ENCODE measurements around the gene ELL2. TPM values are rescaled to one million over a fixed set of nuclear protein-coding genes. Genes with fewer than 3 reads are reported as not detected.
A peak's percentile ranks its signal among the peaks of the same experiment; 100 is the strongest.
"Not testable (repeated sequence)": the region's sequence is repeated elsewhere in the genome, so short reads cannot be mapped to it uniquely, and the experiment has no call there.

Gene ELL2
- total RNA-seq, 1 experiment from 2014 or later = 39.9 TPM

DNA sequence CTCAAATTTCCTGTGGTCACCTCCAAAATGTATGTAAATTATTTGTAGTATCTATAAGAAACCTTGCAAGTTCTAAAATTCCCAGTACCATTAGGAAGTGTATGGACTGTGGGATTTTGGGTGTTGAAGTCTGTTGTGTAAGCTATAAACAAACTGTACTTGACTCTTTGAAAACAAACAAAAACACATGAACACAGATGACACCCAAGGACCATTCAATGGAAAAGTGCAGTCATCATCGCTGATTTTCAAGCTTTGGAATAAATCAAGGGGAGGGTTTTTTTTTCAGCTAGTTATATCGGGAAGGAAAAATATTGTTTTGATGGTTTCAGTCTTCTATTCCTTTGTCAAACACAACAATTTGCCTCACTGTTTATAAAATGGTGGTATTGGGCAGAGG, 49.6 kb downstream of the ELL2 start:
- no peak for DNase-seq (ENCODE audit: low read depth in 1 of 2, low spot score in 2 of 2)
- Histone ChIP-seq H3K4me3 (no peak overlapping the region), H3K9me3 (replicated peaks) (no peaks in the 10 kb centered on the region), H3K27ac (no peak overlapping the region), H3K4me1 (replicated peaks) (peaks cover 5% of the 10 kb centered on the region; the same call in 1 of the 2 replicates), H3K36me3 (peaks cover 30% of the 10 kb centered on the region), H3K27me3 (replicated peaks) (no peaks in the 10 kb centered on the region)

DNA sequence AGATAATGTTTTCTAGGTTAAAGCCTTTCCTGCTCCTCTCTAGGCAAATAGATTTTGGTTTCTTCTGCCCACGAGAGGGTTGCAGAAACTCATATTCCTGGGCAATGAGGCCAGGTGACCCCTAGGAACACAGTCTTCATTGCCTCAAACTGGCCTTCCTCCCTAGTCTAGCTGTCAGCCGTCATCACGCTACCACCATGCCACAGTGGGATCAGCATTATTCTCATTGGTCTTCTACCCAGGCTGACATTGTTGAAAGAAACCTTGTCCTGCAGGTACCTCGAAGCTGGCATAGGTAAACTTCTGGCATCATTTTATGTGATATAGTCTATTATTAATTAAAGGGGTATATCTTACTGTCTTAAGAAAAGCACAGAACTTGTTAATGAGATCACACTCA, 51.1 kb downstream of the ELL2 start:
- no peaks in the 10 kb centered on the region for H3K27me3 ChIP-seq (replicated peaks)
- no peak for DNase-seq (ENCODE audit: low read depth in 1 of 2, low spot score in 2 of 2)
- H3K9me3 ChIP-seq (replicated peaks) = no peaks in the 10 kb centered on the region
- H3K4me3 ChIP-seq = no peak overlapping the region
- H3K36me3 ChIP-seq = peaks cover 35% of the 10 kb centered on the region
- no peak overlapping the region for H3K27ac ChIP-seq
- H3K4me1 ChIP-seq (replicated peaks) = peaks cover 5% of the 10 kb centered on the region; the same call in 1 of the 2 replicates

DNA sequence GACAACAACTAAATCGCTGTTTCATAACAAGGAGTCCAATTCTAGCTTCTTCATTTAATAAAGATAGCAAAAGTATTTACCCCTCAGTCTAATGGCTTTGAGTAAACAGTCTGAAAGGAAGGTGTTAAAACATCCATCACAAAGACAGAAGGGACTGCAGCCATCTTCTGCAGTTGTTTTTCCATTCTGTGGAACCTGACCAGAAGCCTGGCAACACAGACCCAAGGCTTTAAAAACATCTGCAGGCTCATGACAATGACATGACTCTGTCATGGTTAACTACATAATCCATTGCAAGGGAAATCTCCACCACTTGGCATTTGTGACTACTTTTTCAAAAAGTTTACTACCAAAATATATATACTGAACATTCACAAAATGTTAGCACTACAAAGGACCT, 51.9 kb downstream of the ELL2 start:
- no peak for DNase-seq (ENCODE audit: low read depth in 1 of 2, low spot score in 2 of 2)
- no peaks in the 10 kb centered on the region for H3K9me3 ChIP-seq (replicated peaks)
- H3K4me1 ChIP-seq (replicated peaks) = peaks cover 5% of the 10 kb centered on the region; the same call in 1 of the 2 replicates
- no peak overlapping the region for H3K4me3 ChIP-seq
- H3K27me3 ChIP-seq (replicated peaks) = no peaks in the 10 kb centered on the region
- H3K27ac ChIP-seq = no peak overlapping the region
- peaks cover 33% of the 10 kb centered on the region for H3K36me3 ChIP-seq

DNA sequence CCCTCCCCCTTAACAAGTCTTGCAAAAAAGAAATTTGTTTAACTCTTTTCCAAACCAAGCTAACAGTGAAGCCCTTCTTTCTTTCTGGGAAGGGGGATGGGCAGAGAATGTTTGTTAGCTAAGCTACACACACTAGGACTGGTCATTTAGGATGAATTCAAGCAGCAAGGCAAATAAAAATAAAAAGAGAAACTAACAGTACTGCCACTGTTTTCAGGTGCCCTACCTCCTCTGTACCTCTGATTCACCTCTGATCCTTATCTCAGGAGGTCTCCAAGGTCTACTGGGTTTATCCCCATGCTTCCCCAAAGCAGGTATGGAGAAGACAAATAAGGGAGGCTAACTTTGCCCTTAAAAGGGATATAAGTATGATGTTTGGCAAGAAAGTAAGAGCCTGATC, 52.9 kb downstream of the ELL2 start:
- DNase-seq (ENCODE audit: low read depth in 1 of 2, low spot score in 2 of 2) = no peak
- Histone ChIP-seq H3K27me3 (replicated peaks) (no peaks in the 10 kb centered on the region), H3K36me3 (peaks cover 34% of the 10 kb centered on the region), H3K4me1 (replicated peaks) (peaks cover 5% of the 10 kb centered on the region; the same call in 1 of the 2 replicates), H3K27ac (no peak overlapping the region), H3K4me3 (no peak overlapping the region), H3K9me3 (replicated peaks) (no peaks in the 10 kb centered on the region)

DNA sequence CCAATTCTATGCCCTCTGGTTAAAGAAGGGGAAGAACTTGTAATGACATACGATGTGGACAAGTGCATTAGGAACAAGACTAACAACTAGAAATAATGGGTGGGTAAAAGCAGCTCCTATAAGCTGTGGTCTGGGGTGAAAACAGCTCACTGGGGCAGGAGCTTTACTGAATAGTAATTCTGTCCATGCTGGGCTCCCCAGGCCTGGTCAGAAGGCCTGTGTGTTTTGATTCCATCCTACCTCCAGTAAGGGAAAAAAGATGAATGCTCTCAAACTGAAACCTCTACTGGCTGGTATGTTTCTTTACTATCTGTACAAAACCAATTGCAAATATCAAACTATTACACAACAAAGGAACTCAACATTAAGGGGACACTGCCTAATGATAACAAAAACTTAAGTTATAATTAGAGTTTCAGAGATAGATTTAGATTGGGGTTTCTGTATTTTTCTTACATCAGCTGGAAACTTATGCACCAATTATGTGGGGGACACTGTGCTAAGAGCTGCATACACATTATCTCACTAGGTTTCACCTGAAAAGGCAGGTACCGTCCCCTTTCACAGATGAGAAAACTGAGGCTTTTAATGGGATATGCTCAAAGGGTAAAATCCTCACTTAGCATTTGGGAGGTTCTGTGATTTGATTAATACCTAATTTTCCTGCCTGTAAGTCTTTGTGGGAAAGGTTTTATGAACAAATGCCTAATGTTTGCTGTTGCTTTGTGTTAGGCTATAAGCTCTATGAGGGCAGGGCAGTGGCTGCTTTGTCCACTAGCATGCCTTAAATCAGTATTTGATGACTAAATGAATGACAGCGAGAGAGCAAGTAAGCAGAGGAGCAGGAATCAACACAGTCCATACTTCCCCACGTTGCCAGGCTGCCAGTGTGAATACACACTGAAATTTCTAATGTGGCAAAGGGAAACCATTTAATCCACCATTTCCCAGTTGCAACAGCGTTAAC, 53.6 kb downstream of the ELL2 start:
- Histone ChIP-seq H3K36me3 (peaks cover 38% of the 10 kb centered on the region), H3K27me3 (replicated peaks) (no peaks in the 10 kb centered on the region)
- DNase-seq (ENCODE audit: low read depth in 1 of 2, low spot score in 2 of 2) = no peak

DNA sequence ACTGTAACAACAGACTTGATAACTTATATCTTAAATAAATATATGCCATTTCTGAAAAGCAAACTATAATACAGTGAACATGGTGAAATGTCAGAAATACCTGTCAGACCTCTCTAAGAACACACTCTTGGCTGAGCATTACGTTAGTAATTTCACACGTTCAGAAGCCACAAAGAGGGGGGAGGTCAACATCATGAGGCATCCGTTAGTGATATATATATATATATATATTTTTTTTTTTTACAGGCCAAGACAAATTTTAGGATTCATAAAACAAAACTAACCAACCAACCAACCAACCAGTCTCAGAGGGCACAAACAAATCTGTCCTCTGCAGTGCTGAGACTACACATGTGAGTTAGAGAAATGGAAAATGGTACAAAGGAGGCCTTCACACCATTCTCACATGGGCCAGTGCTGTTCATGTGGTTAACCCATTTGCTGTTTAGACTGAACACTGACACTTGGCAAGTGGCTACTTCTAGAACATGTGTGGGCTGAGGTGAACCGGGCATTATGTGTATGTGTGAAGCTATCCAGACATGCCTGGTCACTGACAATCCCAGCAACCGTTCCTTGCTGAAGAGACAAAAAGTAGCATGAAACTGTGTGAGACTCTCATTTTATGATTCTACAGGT, 54.5 kb downstream of the ELL2 start:
- no peak overlapping the region for H3K4me3 ChIP-seq
- no peaks in the 10 kb centered on the region for H3K27me3 ChIP-seq (replicated peaks)
- H3K9me3 ChIP-seq (replicated peaks) = no peaks in the 10 kb centered on the region
- H3K36me3 ChIP-seq = peaks cover 31% of the 10 kb centered on the region
- DNase-seq (ENCODE audit: low read depth in 1 of 2, low spot score in 2 of 2) = no peak
- no peak overlapping the region for H3K27ac ChIP-seq
- H3K4me1 ChIP-seq (replicated peaks) = peaks cover 4% of the 10 kb centered on the region

More for the DNA sequence above, 53.6 kb downstream of the ELL2 start:
- Histone ChIP-seq H3K27ac (no peak overlapping the region), H3K4me3 (no peak overlapping the region), H3K9me3 (replicated peaks) (no peaks in the 10 kb centered on the region), H3K4me1 (replicated peaks) (peaks cover 5% of the 10 kb centered on the region; the same call in 1 of the 2 replicates)

DNA sequence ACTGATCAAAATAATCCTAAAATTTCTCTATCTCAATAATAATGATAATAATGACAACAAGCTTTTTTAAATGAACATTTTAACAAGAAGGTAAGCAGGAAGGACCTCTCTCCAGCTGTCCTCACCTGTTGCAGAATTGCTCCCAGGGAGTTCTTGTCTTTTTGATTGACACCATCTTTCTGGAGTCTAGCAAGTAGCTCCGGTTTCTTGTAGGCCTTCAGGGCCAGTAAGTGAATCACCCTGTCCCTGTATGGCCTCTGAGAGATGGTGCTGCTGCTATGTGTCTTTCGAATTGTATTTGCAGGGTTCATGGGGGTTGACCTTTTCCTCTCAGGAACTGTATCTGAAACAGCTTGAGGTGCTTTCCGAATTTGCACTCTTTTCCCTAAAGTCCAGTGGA, 55.3 kb downstream of the ELL2 start:
- H3K4me3 ChIP-seq; H3K27ac ChIP-seq; H3K9me3 ChIP-seq (replicated peaks); DNase-seq (ENCODE audit: low read depth in 1 of 2, low spot score in 2 of 2); H3K27me3 ChIP-seq (replicated peaks): not testable (repeated sequence)
- H3K36me3 ChIP-seq = peaks cover 37% of the 10 kb centered on the region
- peaks cover 11% of the 10 kb centered on the region for H3K4me1 ChIP-seq (replicated peaks)

DNA sequence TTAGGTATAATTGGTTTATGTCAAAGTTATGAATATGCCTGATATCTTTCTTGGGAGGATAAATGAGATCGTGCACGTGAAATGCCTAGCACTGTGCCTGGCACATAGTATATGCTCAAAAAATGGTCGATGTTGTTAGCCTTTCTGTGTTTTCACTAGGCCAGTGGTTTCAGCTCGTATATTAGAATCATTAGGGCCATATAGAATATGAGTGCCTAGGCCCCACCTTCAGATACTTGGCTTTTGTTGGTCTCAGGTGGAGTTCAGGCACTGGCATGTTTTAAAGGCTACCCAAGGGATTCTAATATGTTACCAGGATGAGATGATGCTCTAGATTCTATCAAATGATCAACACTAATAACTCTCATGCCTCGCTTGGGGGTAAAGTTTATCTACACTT, 56.8 kb downstream of the ELL2 start:
- H3K27me3 ChIP-seq (replicated peaks) = no peaks in the 10 kb centered on the region
- H3K36me3 ChIP-seq = peaks cover 46% of the 10 kb centered on the region
- no peak overlapping the region for H3K4me3 ChIP-seq
- DNase-seq (ENCODE audit: low read depth in 1 of 2, low spot score in 2 of 2) = no peak
- H3K4me1 ChIP-seq (replicated peaks) = peaks cover 13% of the 10 kb centered on the region
- no peaks in the 10 kb centered on the region for H3K9me3 ChIP-seq (replicated peaks)
- no peak overlapping the region for H3K27ac ChIP-seq

DNA sequence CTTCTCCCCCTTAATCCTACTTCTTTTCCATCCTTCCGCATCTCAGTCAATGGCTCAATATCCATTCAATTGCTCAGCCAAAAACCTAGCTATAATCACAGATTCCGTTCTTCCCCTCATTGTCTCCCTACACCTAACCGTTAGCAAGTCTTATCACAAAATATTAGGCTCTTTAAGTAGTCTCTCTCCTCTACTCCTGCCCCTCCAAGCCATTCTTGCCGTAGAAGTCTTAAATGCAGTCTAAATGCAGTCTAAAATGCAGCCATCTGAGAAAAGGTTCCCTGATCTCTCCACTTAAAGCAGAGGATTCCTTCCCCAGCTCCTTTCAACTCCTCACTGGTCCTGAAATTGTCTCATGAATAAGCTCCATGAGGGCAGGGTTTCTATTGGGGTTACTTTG, 57.8 kb downstream of the ELL2 start:
- H3K27me3 ChIP-seq (replicated peaks) = no peaks in the 10 kb centered on the region
- peaks cover 13% of the 10 kb centered on the region for H3K4me1 ChIP-seq (replicated peaks)
- no peaks in the 10 kb centered on the region for H3K9me3 ChIP-seq (replicated peaks)
- H3K36me3 ChIP-seq = peaks cover 47% of the 10 kb centered on the region
- H3K4me3 ChIP-seq = no peak overlapping the region
- no peak overlapping the region for H3K27ac ChIP-seq
- no peak for DNase-seq (ENCODE audit: low read depth in 1 of 2, low spot score in 2 of 2)

DNA sequence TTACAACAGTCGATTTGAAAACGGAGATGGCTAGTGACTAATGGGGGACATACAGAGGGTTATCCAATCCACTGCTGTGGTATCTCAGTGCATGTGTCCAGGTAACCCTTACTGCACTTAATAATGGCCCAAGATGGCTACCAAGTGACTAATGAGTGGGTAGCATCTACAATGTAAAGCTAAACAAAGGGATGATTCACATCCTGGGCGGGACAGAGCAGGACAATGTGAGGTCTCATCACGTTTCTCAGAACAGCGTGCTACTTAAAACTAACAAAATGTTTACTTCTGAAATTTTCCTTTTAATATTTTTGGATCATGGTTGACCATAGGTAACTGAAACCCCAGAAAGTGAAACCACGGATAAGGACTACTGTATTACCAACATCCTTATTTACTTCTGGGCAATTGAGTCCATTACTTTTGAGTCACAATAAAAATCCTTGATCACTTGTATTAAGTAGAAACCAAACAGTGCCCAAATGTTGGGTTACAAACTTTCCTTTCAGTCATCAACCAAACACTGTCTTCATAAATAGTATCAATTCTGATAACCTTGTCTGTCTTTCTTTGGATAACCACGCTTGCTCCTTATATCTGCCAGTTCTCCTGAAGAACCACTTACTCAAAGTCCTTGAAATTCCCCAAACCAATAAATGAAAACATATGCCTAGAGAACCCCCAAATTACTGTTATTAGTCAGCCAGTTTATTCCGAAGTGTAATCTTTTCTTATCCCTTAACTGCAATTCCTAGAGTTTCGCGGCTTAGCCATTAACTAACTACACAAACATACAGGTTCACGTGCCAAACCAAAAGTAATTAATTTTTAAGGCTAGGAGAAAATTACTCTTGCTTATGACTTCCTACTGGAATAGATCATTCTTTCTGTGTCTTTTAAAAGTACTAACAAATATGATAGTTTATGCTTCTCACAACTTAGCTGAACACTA, 59.7 kb downstream of the ELL2 start:
- no peaks in the 10 kb centered on the region for H3K9me3 ChIP-seq (replicated peaks)
- no peak overlapping the region for H3K4me3 ChIP-seq
- H3K27ac ChIP-seq = peak overlapping the region; percentile 69
- H3K27me3 ChIP-seq (replicated peaks) = no peaks in the 10 kb centered on the region
- peak; percentile 53 to 59 for DNase-seq (ENCODE audit: low read depth in 1 of 2, low spot score in 2 of 2)
- peaks cover 64% of the 10 kb centered on the region for H3K36me3 ChIP-seq
- peaks cover 14% of the 10 kb centered on the region for H3K4me1 ChIP-seq (replicated peaks)

DNA sequence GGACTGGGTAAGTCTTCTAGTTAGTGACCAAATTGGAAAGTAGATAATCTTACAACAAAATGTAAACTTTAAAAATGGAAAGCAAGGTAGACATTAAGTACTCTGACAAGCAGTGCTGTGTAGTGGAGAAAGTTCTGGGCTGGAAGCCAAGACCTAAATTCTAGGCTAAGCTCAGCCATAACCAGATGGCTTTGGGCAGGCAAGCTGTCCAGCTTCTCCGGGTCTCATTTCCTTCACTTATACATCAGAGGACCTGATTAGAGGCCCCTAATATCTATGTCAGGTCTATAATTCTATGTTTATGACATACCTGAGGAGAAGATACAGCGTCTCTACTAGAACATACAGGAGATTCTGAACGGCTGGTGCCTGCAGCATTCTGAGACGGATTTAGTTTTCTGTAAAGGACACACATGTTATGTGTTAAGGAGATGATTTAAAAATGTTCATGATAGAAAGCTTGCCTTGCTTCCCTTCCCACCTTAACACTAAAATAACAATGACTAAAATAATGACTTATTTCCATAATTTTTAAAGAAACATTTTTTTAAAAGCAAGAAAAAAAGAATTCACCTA, 61.2 kb downstream of the ELL2 start:
- Histone ChIP-seq H3K4me1 (replicated peaks) (peaks cover 29% of the 10 kb centered on the region), H3K4me3 (no peak overlapping the region), H3K9me3 (replicated peaks) (no peaks in the 10 kb centered on the region), H3K36me3 (peaks cover 71% of the 10 kb centered on the region), H3K27ac (no peak overlapping the region), H3K27me3 (replicated peaks) (no peaks in the 10 kb centered on the region)
- no peak for DNase-seq (ENCODE audit: low read depth in 1 of 2, low spot score in 2 of 2)

DNA sequence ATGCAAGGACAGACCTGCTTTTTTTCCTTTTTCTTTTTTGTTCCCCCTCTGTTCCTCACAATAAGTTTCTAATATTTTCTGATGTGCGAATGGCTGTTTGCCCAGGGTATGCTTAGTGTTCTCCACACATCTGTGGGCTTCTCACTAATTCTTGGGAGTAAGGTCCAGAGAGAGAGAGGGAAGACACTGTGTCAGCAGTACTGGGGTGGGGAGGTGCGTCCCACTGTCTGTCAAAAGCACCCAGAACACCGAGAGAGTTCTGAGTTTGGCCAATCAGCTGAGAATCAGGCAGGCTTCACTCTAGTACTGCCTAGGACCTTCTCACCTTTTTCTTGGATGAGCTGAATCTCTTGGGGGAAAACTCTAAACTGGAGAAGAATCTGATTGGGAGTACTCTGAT, 61.8 kb downstream of the ELL2 start:
- Histone ChIP-seq H3K27me3 (replicated peaks) (no peaks in the 10 kb centered on the region), H3K4me1 (replicated peaks) (peaks cover 33% of the 10 kb centered on the region), H3K36me3 (peaks cover 75% of the 10 kb centered on the region), H3K27ac (no peak overlapping the region), H3K4me3 (no peak overlapping the region), H3K9me3 (replicated peaks) (no peaks in the 10 kb centered on the region)
- no peak for DNase-seq (ENCODE audit: low read depth in 1 of 2, low spot score in 2 of 2)

DNA sequence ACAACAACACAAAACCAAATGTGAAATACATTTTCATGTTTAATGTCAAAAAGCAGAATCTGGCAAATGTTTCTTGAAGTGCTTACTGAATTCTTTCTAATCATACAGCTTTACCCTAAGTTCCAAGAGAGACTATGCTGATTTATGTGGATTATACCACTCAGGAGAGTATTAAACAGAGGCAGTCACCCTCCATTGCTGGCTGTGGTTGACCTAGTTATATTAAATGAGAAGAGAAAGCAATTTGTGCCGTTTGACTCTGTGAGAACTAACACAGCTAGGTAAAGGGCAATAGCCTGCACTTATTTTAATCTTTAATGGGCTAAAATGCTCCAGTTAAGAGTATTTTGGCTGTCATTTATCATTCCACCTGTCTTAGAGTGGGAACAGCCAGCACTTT, 62.6 kb downstream of the ELL2 start:
- peaks cover 82% of the 10 kb centered on the region for H3K36me3 ChIP-seq

More for the DNA sequence above, 62.6 kb downstream of the ELL2 start:
- no peaks in the 10 kb centered on the region for H3K9me3 ChIP-seq (replicated peaks)
- H3K4me3 ChIP-seq = no peak overlapping the region
- H3K4me1 ChIP-seq (replicated peaks) = peaks cover 33% of the 10 kb centered on the region
- H3K27me3 ChIP-seq (replicated peaks) = no peaks in the 10 kb centered on the region
- H3K27ac ChIP-seq = no peak overlapping the region
- no peak for DNase-seq (ENCODE audit: low read depth in 1 of 2, low spot score in 2 of 2)

All from SJSA1 (cell line).